ENCODE measurements around the gene GFRA1. TPM values are rescaled to one million over a fixed set of nuclear protein-coding genes. Genes with fewer than 3 reads are reported as not detected.

GFRA1 gene
- 2.8 TPM for polyA plus RNA-seq (2013, experiment 1 of 2)
- polyA plus RNA-seq (2013, experiment 2 of 2) = 2.8 TPM

GRCh38 chr10:116272440-116273283 lies at the start of gene GFRA1:
Gene GFRA1, minus strand, starts transcription at chr10:116273206. Its CDS starts 1,177 bp downstream, at chr10:116272029.
- peak within 1 kb of the TSS; percentile 83 to 88 for H3K4me3 ChIP-seq (ENCODE audit: low read length in 2 of 2)
- peak within 1 kb of the TSS; percentile 77 for H3K23ac ChIP-seq (ENCODE audit: low read depth, low read length, poor library complexity)
- H2BK120ac ChIP-seq (ENCODE audit: low read depth, low read length) = no peak within 1 kb of the TSS
- no peaks in the 10 kb centered on the region for H3K79me1 ChIP-seq (ENCODE audit: low read depth, low read length)
- WGBS, 2 donors (ENCODE audit: extremely low coverage in 2 of 2, insufficient read length in 2 of 2, insufficient replicate concordance in 1 of 2) = no CpG with 5 or more reads among the region's 72 CpGs
- H3K9ac ChIP-seq (ENCODE audit: low read depth, low read length, poor library complexity) = peak within 1 kb of the TSS; percentile 72
- peak within 1 kb of the TSS; percentile 100 for H3K4me2 ChIP-seq (ENCODE audit: insufficient read depth, low read length, poor library complexity, severe bottlenecking)
- H3K4me1 ChIP-seq (ENCODE audit: control insufficient read depth in 2 of 2, insufficient read depth in 1 of 2, low read depth in 1 of 2, low read length in 2 of 2) = peaks cover 9 to 10% of the 10 kb centered on the region in 2 donors
- H3K18ac ChIP-seq (ENCODE audit: low read length) = peak within 1 kb of the TSS; percentile 87
- H2AFZ ChIP-seq (ENCODE audit: low read length) = peak within 1 kb of the TSS; percentile 96
- H3K4ac ChIP-seq (ENCODE audit: low read length) = no peak within 1 kb of the TSS
- peaks cover 0 to 57% (median 8%) of the 10 kb centered on the region in 3 experiments for H3K27me3 ChIP-seq (ENCODE audit: control insufficient read depth in 3 of 3, insufficient read depth in 3 of 3, low read depth in 1 of 3, low read length in 3 of 3)
- peak; percentile 40 for DNase-seq (ENCODE audit: low spot score)
- H2BK12ac ChIP-seq (ENCODE audit: low read length) = no peak within 1 kb of the TSS
- H3K9me3 ChIP-seq (replicated peaks in 1 of 2; ENCODE audit: control insufficient read depth in 2 of 2, insufficient read depth in 1 of 2, low read depth in 1 of 2, low read length in 2 of 2) = no peaks in the 10 kb centered on the region
- H3K27ac ChIP-seq (replicated peaks; ENCODE audit: low read length) = no peak within 1 kb of the TSS
- peak within 1 kb of the TSS; percentile 29 for H2AK5ac ChIP-seq (ENCODE audit: low read depth, low read length)
- no peak within 1 kb of the TSS for H2BK15ac ChIP-seq (ENCODE audit: low read length)
- H3K14ac ChIP-seq (ENCODE audit: low read length) = no peak within 1 kb of the TSS
- H3K36me3 ChIP-seq (replicated peaks in 1 of 2; ENCODE audit: control insufficient read depth in 2 of 2, insufficient read depth in 2 of 2, low read length in 2 of 2) = peaks cover 0 to 32% of the 10 kb centered on the region in 2 donors
- no peak within 1 kb of the TSS for H4K91ac ChIP-seq (ENCODE audit: low read depth, low read length, poor library complexity)
- no peak within 1 kb of the TSS for H2BK5ac ChIP-seq (ENCODE audit: low read length)
- no peak within 1 kb of the TSS for H4K8ac ChIP-seq (ENCODE audit: low read depth, low read length)

GRCh38 chr10:116316503-116316902 lies 43.5 kb upstream of the GFRA1 start:
- no peaks in the 10 kb centered on the region for H3K27me3 ChIP-seq (ENCODE audit: control insufficient read depth in 3 of 3, insufficient read depth in 3 of 3, low read depth in 1 of 3, low read length in 3 of 3)
- no peak overlapping the region for H4K8ac ChIP-seq (ENCODE audit: low read depth, low read length)
- H3K4ac ChIP-seq (ENCODE audit: low read length) = no peak overlapping the region
- no peak overlapping the region for H2BK15ac ChIP-seq (ENCODE audit: low read length)
- no peak overlapping the region for H2AK5ac ChIP-seq (ENCODE audit: low read depth, low read length)
- H3K79me1 ChIP-seq (ENCODE audit: low read depth, low read length) = no peaks in the 10 kb centered on the region
- H3K18ac ChIP-seq (ENCODE audit: low read length) = no peak overlapping the region
- H3K36me3 ChIP-seq (replicated peaks in 1 of 2; ENCODE audit: control insufficient read depth in 2 of 2, insufficient read depth in 2 of 2, low read length in 2 of 2) = no peaks in the 10 kb centered on the region
- no peak overlapping the region for H3K23ac ChIP-seq (ENCODE audit: low read depth, low read length, poor library complexity)
- no peak overlapping the region for H3K4me3 ChIP-seq (ENCODE audit: low read length in 2 of 2)
- H3K4me1 ChIP-seq (ENCODE audit: control insufficient read depth in 2 of 2, insufficient read depth in 1 of 2, low read depth in 1 of 2, low read length in 2 of 2) = peaks cover 0 to 6% of the 10 kb centered on the region in 2 donors
- H3K4me2 ChIP-seq (ENCODE audit: insufficient read depth, low read length, poor library complexity, severe bottlenecking) = no peak overlapping the region
- no peak overlapping the region for H2BK5ac ChIP-seq (ENCODE audit: low read length)
- no peak overlapping the region for H3K27ac ChIP-seq (replicated peaks; ENCODE audit: low read length)
- no peak overlapping the region for H4K91ac ChIP-seq (ENCODE audit: low read depth, low read length, poor library complexity)
- H3K9me3 ChIP-seq (replicated peaks in 1 of 2; ENCODE audit: control insufficient read depth in 2 of 2, insufficient read depth in 1 of 2, low read depth in 1 of 2, low read length in 2 of 2) = no peaks in the 10 kb centered on the region
- no peak for DNase-seq (ENCODE audit: low spot score)
- WGBS, 2 donors (ENCODE audit: extremely low coverage in 2 of 2, insufficient read length in 2 of 2, insufficient replicate concordance in 1 of 2) = no CpG with 5 or more reads among the region's 2 CpGs
- H3K14ac ChIP-seq (ENCODE audit: low read length) = no peak overlapping the region
- H3K9ac ChIP-seq (ENCODE audit: low read depth, low read length, poor library complexity) = no peak overlapping the region
- peak overlapping the region; percentile 21 for H2AFZ ChIP-seq (ENCODE audit: low read length)
- H2BK12ac ChIP-seq (ENCODE audit: low read length) = no peak overlapping the region
- H2BK120ac ChIP-seq (ENCODE audit: low read depth, low read length) = no peak overlapping the region

- no peak overlapping the region for H3K23ac ChIP-seq (ENCODE audit: low read depth, low read length, poor library complexity)
- peaks cover 0 to 6% of the 10 kb centered on the region in 2 donors for H3K4me1 ChIP-seq (ENCODE audit: control insufficient read depth in 2 of 2, insufficient read depth in 1 of 2, low read depth in 1 of 2, low read length in 2 of 2)
- H4K8ac ChIP-seq (ENCODE audit: low read depth, low read length) = no peak overlapping the region
- H3K79me1 ChIP-seq (ENCODE audit: low read depth, low read length) = no peaks in the 10 kb centered on the region
- DNase-seq (ENCODE audit: low spot score) = no peak
- no peak overlapping the region for H3K27ac ChIP-seq (replicated peaks; ENCODE audit: low read length)
- no peak overlapping the region for H3K18ac ChIP-seq (ENCODE audit: low read length)
- no peak overlapping the region for H3K14ac ChIP-seq (ENCODE audit: low read length)
- no peaks in the 10 kb centered on the region for H3K9me3 ChIP-seq (replicated peaks in 1 of 2; ENCODE audit: control insufficient read depth in 2 of 2, insufficient read depth in 1 of 2, low read depth in 1 of 2, low read length in 2 of 2)
- H2AK5ac ChIP-seq (ENCODE audit: low read depth, low read length) = no peak overlapping the region
- H3K27me3 ChIP-seq (ENCODE audit: control insufficient read depth in 3 of 3, insufficient read depth in 3 of 3, low read depth in 1 of 3, low read length in 3 of 3) = no peaks in the 10 kb centered on the region
- H2BK15ac ChIP-seq (ENCODE audit: low read length) = no peak overlapping the region
- H2BK12ac ChIP-seq (ENCODE audit: low read length) = no peak overlapping the region
- no peak overlapping the region for H2BK5ac ChIP-seq (ENCODE audit: low read length)
- no peak overlapping the region for H3K4ac ChIP-seq (ENCODE audit: low read length)
- no CpG with 5 or more reads among the region's 4 CpGs for WGBS, 2 donors (ENCODE audit: extremely low coverage in 2 of 2, insufficient read length in 2 of 2, insufficient replicate concordance in 1 of 2)
- no peak overlapping the region for H2AFZ ChIP-seq (ENCODE audit: low read length)
- no peak overlapping the region for H3K4me2 ChIP-seq (ENCODE audit: insufficient read depth, low read length, poor library complexity, severe bottlenecking)
- no peak overlapping the region for H3K4me3 ChIP-seq (ENCODE audit: low read length in 2 of 2)
- H3K36me3 ChIP-seq (replicated peaks in 1 of 2; ENCODE audit: control insufficient read depth in 2 of 2, insufficient read depth in 2 of 2, low read length in 2 of 2) = no peaks in the 10 kb centered on the region
- no peak overlapping the region for H4K91ac ChIP-seq (ENCODE audit: low read depth, low read length, poor library complexity)
- no peak overlapping the region for H3K9ac ChIP-seq (ENCODE audit: low read depth, low read length, poor library complexity)
- no peak overlapping the region for H2BK120ac ChIP-seq (ENCODE audit: low read depth, low read length)
Observed at GRCh38 chr10:116312548-116312947, 39.5 kb upstream of the GFRA1 start.

- WGBS, 2 donors (ENCODE audit: extremely low coverage in 2 of 2, insufficient read length in 2 of 2, insufficient replicate concordance in 1 of 2) = no CpG with 5 or more reads among the region's 2 CpGs
- H4K91ac ChIP-seq (ENCODE audit: low read depth, low read length, poor library complexity) = no peak overlapping the region
Observed at GRCh38 chr10:116311706-116312490, 38.9 kb upstream of the GFRA1 start.

More at GRCh38 chr10:116311706-116312490, 38.9 kb upstream of the GFRA1 start:
- no peak for DNase-seq (ENCODE audit: low spot score)
- H2BK12ac ChIP-seq (ENCODE audit: low read length) = no peak overlapping the region
- H2BK15ac ChIP-seq (ENCODE audit: low read length) = no peak overlapping the region
- H3K4me3 ChIP-seq (ENCODE audit: low read length in 2 of 2) = no peak overlapping the region
- no peak overlapping the region for H3K14ac ChIP-seq (ENCODE audit: low read length)
- no peak overlapping the region for H3K9ac ChIP-seq (ENCODE audit: low read depth, low read length, poor library complexity)
- no peaks in the 10 kb centered on the region for H3K36me3 ChIP-seq (replicated peaks in 1 of 2; ENCODE audit: control insufficient read depth in 2 of 2, insufficient read depth in 2 of 2, low read length in 2 of 2)
- H2BK120ac ChIP-seq (ENCODE audit: low read depth, low read length) = no peak overlapping the region
- no peak overlapping the region for H4K8ac ChIP-seq (ENCODE audit: low read depth, low read length)
- no peak overlapping the region for H3K18ac ChIP-seq (ENCODE audit: low read length)
- peaks cover 0 to 2% of the 10 kb centered on the region in 2 donors for H3K9me3 ChIP-seq (replicated peaks in 1 of 2; ENCODE audit: control insufficient read depth in 2 of 2, insufficient read depth in 1 of 2, low read depth in 1 of 2, low read length in 2 of 2)
- no peak overlapping the region for H2AFZ ChIP-seq (ENCODE audit: low read length)
- no peaks in the 10 kb centered on the region for H3K27me3 ChIP-seq (ENCODE audit: control insufficient read depth in 3 of 3, insufficient read depth in 3 of 3, low read depth in 1 of 3, low read length in 3 of 3)
- H3K4me1 ChIP-seq (ENCODE audit: control insufficient read depth in 2 of 2, insufficient read depth in 1 of 2, low read depth in 1 of 2, low read length in 2 of 2) = peaks cover 0 to 6% of the 10 kb centered on the region in 2 donors
- no peak overlapping the region for H2BK5ac ChIP-seq (ENCODE audit: low read length)
- H3K79me1 ChIP-seq (ENCODE audit: low read depth, low read length) = no peaks in the 10 kb centered on the region
- no peak overlapping the region for H3K23ac ChIP-seq (ENCODE audit: low read depth, low read length, poor library complexity)
- no peak overlapping the region for H3K4me2 ChIP-seq (ENCODE audit: insufficient read depth, low read length, poor library complexity, severe bottlenecking)
- H3K27ac ChIP-seq (replicated peaks; ENCODE audit: low read length) = no peak overlapping the region
- no peak overlapping the region for H2AK5ac ChIP-seq (ENCODE audit: low read depth, low read length)
- no peak overlapping the region for H3K4ac ChIP-seq (ENCODE audit: low read length)
